Uterus (tissue), 2 donors: ENCODE results near the gene RBP4.

ENCODE experiments used
- POLR2A ChIP-seq, 2 donors: fragments of 450-650 bp; IDR thresholded peaks; one replicate each; pipeline ENCODE4 v1.6.1; 2016; ENCODE audit warnings: antibody characterized with exemption in 2 of 2, mild to moderate bottlenecking in 1 of 2, moderate library complexity in 1 of 2
- TF ChIP-seq, protein P1 (sequence below), 4 experiments: fragments of 200-600 bp in 2 of 4; fragments of 450-650 bp in 2 of 4; sonication (generic) in 2 of 4; IDR thresholded peaks; one replicate each; pipeline ENCODE4 v1.5.1; 2016 to 2019; ENCODE audit warnings: antibody characterized with exemption in 4 of 4, mild to moderate bottlenecking in 2 of 4, moderate library complexity in 1 of 4

DNA sequence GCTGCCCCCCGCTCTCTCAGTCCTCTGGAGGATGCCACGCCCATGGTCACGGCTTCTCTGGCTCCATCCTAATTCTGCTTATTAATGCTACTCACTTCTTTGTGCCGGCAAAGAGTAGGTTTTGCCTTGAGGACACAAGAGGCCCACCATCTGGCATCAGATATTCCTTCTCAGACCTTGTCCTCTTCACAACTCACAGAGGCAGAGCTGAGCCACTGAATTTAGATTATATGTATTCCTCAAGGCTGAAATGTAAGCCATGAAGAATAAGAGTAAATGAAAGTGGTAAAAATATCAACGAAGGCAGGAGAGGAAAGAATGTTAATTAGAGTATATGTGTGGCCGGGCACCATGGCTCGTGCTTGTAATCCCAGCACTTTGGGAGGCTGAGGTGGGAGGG is 6.5 kb downstream of the RBP4 start:
- TF ChIP-seq POLR2A (IDR thresholded peaks at IDR 0.05), result no peak
- TF ChIP-seq, protein P1, sequence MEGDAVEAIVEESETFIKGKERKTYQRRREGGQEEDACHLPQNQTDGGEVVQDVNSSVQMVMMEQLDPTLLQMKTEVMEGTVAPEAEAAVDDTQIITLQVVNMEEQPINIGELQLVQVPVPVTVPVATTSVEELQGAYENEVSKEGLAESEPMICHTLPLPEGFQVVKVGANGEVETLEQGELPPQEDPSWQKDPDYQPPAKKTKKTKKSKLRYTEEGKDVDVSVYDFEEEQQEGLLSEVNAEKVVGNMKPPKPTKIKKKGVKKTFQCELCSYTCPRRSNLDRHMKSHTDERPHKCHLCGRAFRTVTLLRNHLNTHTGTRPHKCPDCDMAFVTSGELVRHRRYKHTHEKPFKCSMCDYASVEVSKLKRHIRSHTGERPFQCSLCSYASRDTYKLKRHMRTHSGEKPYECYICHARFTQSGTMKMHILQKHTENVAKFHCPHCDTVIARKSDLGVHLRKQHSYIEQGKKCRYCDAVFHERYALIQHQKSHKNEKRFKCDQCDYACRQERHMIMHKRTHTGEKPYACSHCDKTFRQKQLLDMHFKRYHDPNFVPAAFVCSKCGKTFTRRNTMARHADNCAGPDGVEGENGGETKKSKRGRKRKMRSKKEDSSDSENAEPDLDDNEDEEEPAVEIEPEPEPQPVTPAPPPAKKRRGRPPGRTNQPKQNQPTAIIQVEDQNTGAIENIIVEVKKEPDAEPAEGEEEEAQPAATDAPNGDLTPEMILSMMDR (IDR thresholded peaks at IDR 0.05), result no peak
